ENCODE data around the gene VKORC1. TPM values are rescaled to one million over a fixed set of nuclear protein-coding genes. Genes with fewer than 3 reads are reported as not detected.
A peak's percentile ranks its signal among the peaks of the same experiment; 100 is the strongest.

VKORC1 gene
- total RNA-seq, 2 experiments from 2014 or later, result 19.0 to 19.2 TPM

DNA sequence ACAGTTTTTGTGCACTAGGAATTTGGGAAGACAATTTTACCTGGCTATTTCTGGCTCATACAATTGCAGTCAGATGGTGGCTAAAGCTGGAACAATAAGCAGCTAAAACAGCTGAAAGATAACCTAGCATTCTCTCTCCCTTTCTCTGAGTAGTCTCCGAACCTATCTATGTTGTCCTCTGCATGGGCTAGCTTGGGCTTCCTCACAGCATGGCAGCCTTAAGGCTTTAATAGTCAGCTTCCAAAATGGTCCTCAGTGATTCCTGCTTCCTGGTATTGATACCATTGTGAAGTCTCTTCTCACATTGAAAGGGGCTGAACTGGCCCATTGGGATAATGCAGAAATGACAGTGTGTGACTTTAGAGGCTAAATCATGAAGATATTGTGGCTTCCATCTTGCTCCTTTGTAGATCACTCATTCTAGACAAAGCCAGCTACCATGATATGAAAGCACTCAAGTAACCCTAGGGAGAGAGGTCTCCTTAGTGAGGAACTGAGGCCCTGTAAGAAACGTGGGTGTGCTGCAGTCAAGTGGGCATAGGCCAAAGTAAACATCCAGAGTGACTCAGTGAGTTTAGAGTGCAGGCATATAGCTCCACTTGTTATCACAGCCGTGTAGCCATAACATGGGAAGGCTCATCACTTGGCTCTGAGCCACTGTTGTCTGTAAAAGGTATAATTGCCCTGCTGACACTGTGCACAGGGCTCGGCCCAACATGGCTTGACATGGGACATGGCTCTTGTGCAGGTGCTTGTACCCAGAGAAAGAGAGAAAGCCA, 5.5 kb upstream of the VKORC1 start:
- TF ChIP-seq, protein P1, sequence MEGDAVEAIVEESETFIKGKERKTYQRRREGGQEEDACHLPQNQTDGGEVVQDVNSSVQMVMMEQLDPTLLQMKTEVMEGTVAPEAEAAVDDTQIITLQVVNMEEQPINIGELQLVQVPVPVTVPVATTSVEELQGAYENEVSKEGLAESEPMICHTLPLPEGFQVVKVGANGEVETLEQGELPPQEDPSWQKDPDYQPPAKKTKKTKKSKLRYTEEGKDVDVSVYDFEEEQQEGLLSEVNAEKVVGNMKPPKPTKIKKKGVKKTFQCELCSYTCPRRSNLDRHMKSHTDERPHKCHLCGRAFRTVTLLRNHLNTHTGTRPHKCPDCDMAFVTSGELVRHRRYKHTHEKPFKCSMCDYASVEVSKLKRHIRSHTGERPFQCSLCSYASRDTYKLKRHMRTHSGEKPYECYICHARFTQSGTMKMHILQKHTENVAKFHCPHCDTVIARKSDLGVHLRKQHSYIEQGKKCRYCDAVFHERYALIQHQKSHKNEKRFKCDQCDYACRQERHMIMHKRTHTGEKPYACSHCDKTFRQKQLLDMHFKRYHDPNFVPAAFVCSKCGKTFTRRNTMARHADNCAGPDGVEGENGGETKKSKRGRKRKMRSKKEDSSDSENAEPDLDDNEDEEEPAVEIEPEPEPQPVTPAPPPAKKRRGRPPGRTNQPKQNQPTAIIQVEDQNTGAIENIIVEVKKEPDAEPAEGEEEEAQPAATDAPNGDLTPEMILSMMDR (IDR thresholded peaks at IDR 0.05), result no peak
- no peaks in the 10 kb centered on the region for H3K9me3 Mint-ChIP-seq
- Histone ChIP-seq H3K4me3 (ENCODE audit: low read length) (no peak overlapping the region), H3K36me3 (ENCODE audit: insufficient read depth, low read length) (no peaks in the 10 kb centered on the region), H3K9me3 (ENCODE audit: control insufficient read depth in 1 of 2, insufficient read depth in 1 of 2, low read length in 2 of 2) (no peaks in the 10 kb centered on the region), H3K27ac (ENCODE audit: low read depth in 1 of 2, low read length in 2 of 2) (no peak overlapping the region), H3K27me3 (ENCODE audit: control insufficient read depth in 1 of 2, insufficient read depth in 2 of 2, low read length in 2 of 2) (no peaks in the 10 kb centered on the region), H3K4me1 (ENCODE audit: insufficient read depth, low read length) (peaks cover 10% of the 10 kb centered on the region)
- ChIA-PET POLR2A (interaction anchor here (1.0 to 1.7 kb wide), 2 partner anchors 17 to 42 kb away, joined by 3 to 4 read pairs; partner anchors contain the start of gene KAT8), CTCF (interaction anchor here (1.0 kb wide), 1 partner anchor 42 kb away, joined by 4 read pairs; no protein-coding TSS in a partner anchor)
- H3K27ac Mint-ChIP-seq, result no peak overlapping the region
- no peak overlapping the region for H3K4me3 Mint-ChIP-seq
- no peaks in the 10 kb centered on the region for H3K27me3 Mint-ChIP-seq
- ATAC-seq (ENCODE audit: poor library complexity) (no peak), DNase-seq (no peak)
- H3K4me1 Mint-ChIP-seq (ENCODE audit: low read depth), result peaks cover 9% of the 10 kb centered on the region
- H3K36me3 Mint-ChIP-seq (ENCODE audit: low read depth), result peaks cover 3% of the 10 kb centered on the region
- intact Hi-C loops (cut with DNase I, micrococcal nuclease), result no loop called here

- no peaks in the 10 kb centered on the region for H3K9me3 Mint-ChIP-seq
- CTCF ChIA-PET, result interaction anchor here (0.6 to 2.8 kb wide), 3 partner anchors 14 to 302 kb away, joined by 3 to 13 read pairs (median 4); partner anchors contain the start of gene BCKDK
Measured at GRCh38 chr16:31094088-31094423, 541 bp downstream of the VKORC1 start.

GRCh38 chr16:31093132-31093703, 1.4 kb downstream of the VKORC1 start:
- peaks cover 13% of the 10 kb centered on the region for H3K36me3 ChIP-seq (ENCODE audit: insufficient read depth, low read length)
- H3K9me3 ChIP-seq (ENCODE audit: control insufficient read depth in 1 of 2, insufficient read depth in 1 of 2, low read length in 2 of 2), result no peaks in the 10 kb centered on the region
- peaks cover 31% of the 10 kb centered on the region for H3K4me1 ChIP-seq (ENCODE audit: insufficient read depth, low read length)
- no peaks in the 10 kb centered on the region for H3K9me3 Mint-ChIP-seq
- ATAC-seq (ENCODE audit: poor library complexity), result no peak
- no peak overlapping the region for H3K4me3 ChIP-seq (ENCODE audit: low read length)
- no peaks in the 10 kb centered on the region for H3K27me3 Mint-ChIP-seq
- H3K27me3 ChIP-seq (ENCODE audit: control insufficient read depth in 1 of 2, insufficient read depth in 2 of 2, low read length in 2 of 2), result no peaks in the 10 kb centered on the region
- CTCF ChIA-PET, result interaction anchor here (0.6 kb wide), 1 partner anchor 301 kb away, joined by 3 read pairs; no protein-coding TSS in a partner anchor
- intact Hi-C loops (cut with DNase I, micrococcal nuclease), result no loop called here
- H3K4me3 Mint-ChIP-seq, result peak overlapping the region; percentile 65
- TF ChIP-seq, protein P1 (IDR thresholded peaks at IDR 0.05), result no peak
- H3K4me1 Mint-ChIP-seq (ENCODE audit: low read depth), result peaks cover 34% of the 10 kb centered on the region
- peak overlapping the region; percentile 83 for H3K27ac Mint-ChIP-seq
- POLR2A ChIA-PET, result interaction anchor here (1.3 to 4.6 kb wide), 3 partner anchors 9 to 24 kb away, joined by 3 to 35 read pairs (median 21); partner anchors contain the start of genes KAT8, ZNF646 and ZNF668
- no peak overlapping the region for H3K27ac ChIP-seq (ENCODE audit: low read depth in 1 of 2, low read length in 2 of 2)
- DNase-seq, result no peak
- H3K36me3 Mint-ChIP-seq (ENCODE audit: low read depth), result peaks cover 26% of the 10 kb centered on the region

More at GRCh38 chr16:31094088-31094423, 541 bp downstream of the VKORC1 start:
- Mint-ChIP-seq H3K27ac (peak overlapping the region; percentile 83), H3K36me3 (ENCODE audit: low read depth) (peaks cover 26% of the 10 kb centered on the region), H3K4me1 (ENCODE audit: low read depth) (peaks cover 34% of the 10 kb centered on the region), H3K4me3 (peak overlapping the region; percentile 93), H3K27me3 (no peaks in the 10 kb centered on the region)
- Histone ChIP-seq H3K27me3 (ENCODE audit: control insufficient read depth in 1 of 2, insufficient read depth in 2 of 2, low read length in 2 of 2) (no peaks in the 10 kb centered on the region), H3K36me3 (ENCODE audit: insufficient read depth, low read length) (peaks cover 9% of the 10 kb centered on the region), H3K27ac (ENCODE audit: low read depth in 1 of 2, low read length in 2 of 2) (peak overlapping the region; percentile 84), H3K4me1 (ENCODE audit: insufficient read depth, low read length) (peaks cover 31% of the 10 kb centered on the region), H3K9me3 (ENCODE audit: control insufficient read depth in 1 of 2, insufficient read depth in 1 of 2, low read length in 2 of 2) (no peaks in the 10 kb centered on the region), H3K4me3 (ENCODE audit: low read length) (peak overlapping the region; percentile 82)
- intact Hi-C loops (cut with DNase I, micrococcal nuclease), result loop anchor here (1.0 to 2.0 kb wide), 5 partner anchors 19 to 172 kb away; partner anchors contain the start of genes ZNF646 (in 2 of the 2), ZNF668 (in 2 of the 2) and HSD3B7 (in 1 of the 2)
- POLR2A ChIA-PET, result interaction anchor here (0.6 to 4.6 kb wide), 6 partner anchors 20 to 365 kb away, joined by 3 to 35 read pairs (median 6); partner anchors contain the start of genes ARMC5, HSD3B7, KAT8 and STX4
- DNase-seq (no peak), ATAC-seq (ENCODE audit: poor library complexity) (no peak)
- TF ChIP-seq, protein P1 (IDR thresholded peaks at IDR 0.05), result no peak

Data from CD4-positive, alpha-beta T cell (primary cell).